HG03045 (cell line): Measurements from ENCODE around the gene ELAVL1.

Source experiments
- ATAC-seq: cut with Tn5 transposase; IDR thresholded peaks from one replicate; pipeline ENCODE4 v1.9.1; 2021; ENCODE audit warnings: mild to moderate bottlenecking, moderate library complexity; ENCODE audit not compliant: unreplicated experiment

ELAVL1 gene

GRCh38 chr19:7987114-7987768 lies 18.2 kb downstream of the ELAVL1 start:
- no peak for ATAC-seq

- no peak for ATAC-seq
These were observed 18.9 kb downstream of the ELAVL1 start for GRCh38 chr19:7986321-7987113.

- no peak for ATAC-seq
These were observed 19.9 kb downstream of the ELAVL1 start for GRCh38 chr19:7985481-7985911.

- ATAC-seq, result no peak
These were observed 21.2 kb downstream of the ELAVL1 start for GRCh38 chr19:7983995-7984837.

GRCh38 chr19:7983286-7983950 lies 22.0 kb downstream of the ELAVL1 start:
- ATAC-seq, result no peak

- no peak for ATAC-seq
These were observed 22.8 kb downstream of the ELAVL1 start for GRCh38 chr19:7982651-7983099.

- no peak for ATAC-seq
These were observed 23.3 kb downstream of the ELAVL1 start for GRCh38 chr19:7982103-7982502.

GRCh38 chr19:7981661-7982060 lies 23.8 kb downstream of the ELAVL1 start:
- no peak for ATAC-seq

- ATAC-seq, result no peak
These were observed 24.2 kb downstream of the ELAVL1 start for GRCh38 chr19:7981199-7981598.

GRCh38 chr19:7980635-7981121 lies 24.8 kb downstream of the ELAVL1 start:
- ATAC-seq, result no peak

- no peak for ATAC-seq
These were observed 25.3 kb downstream of the ELAVL1 start for GRCh38 chr19:7980168-7980567.

- no peak for ATAC-seq
These were observed 25.9 kb downstream of the ELAVL1 start for GRCh38 chr19:7979559-7979958.

- no peak for ATAC-seq
These were observed 26.4 kb downstream of the ELAVL1 start for GRCh38 chr19:7979011-7979410.

- no peak for ATAC-seq
These were observed 27.1 kb downstream of the ELAVL1 start for GRCh38 chr19:7978179-7978825.

- no peak for ATAC-seq
These were observed 27.8 kb downstream of the ELAVL1 start for GRCh38 chr19:7977723-7978040.

GRCh38 chr19:7977021-7977722 lies 28.3 kb downstream of the ELAVL1 start:
- no peak for ATAC-seq

- ATAC-seq, result no peak
These were observed 29.0 kb downstream of the ELAVL1 start for GRCh38 chr19:7976461-7976860.

- no peak for ATAC-seq
These were observed 30.4 kb downstream of the ELAVL1 start for GRCh38 chr19:7975037-7975436.

- ATAC-seq, result no peak
These were observed 31.6 kb downstream of the ELAVL1 start for GRCh38 chr19:7973883-7974282.
